DND-41 (cell line): ENCODE measurements around the gene TTC39B.

ENCODE experiments used
- ATAC-seq: fragments of 200-7000 bp; cut with Tn5 transposase; 3 replicates; pipeline ENCODE4 v1.9.1; 2021; ENCODE audit warnings: low read depth; ENCODE audit not compliant: insufficient read depth
- DNase-seq: peaks from one replicate; pipeline ENCODE4 v3.0.0-alpha.2; 2020
- H2AFZ ChIP-seq: 2 replicates; pipeline ENCODE4 v1.6.0; 2012; ENCODE audit warnings: low read depth, low read length
- H3K27ac ChIP-seq: 2 replicates; pipeline ENCODE4 v1.5.1; 2012; ENCODE audit warnings: low read length, inconsistent platforms
- H3K27me3 ChIP-seq: fragments of 200-600 bp; sonication (generic); 2 replicates; pipeline ENCODE4 v1.6.0; 2012; ENCODE audit warnings: low read length, mild to moderate bottlenecking, inconsistent platforms; ENCODE audit not compliant: insufficient read depth, poor library complexity
- H3K36me3 ChIP-seq: 2 replicates; pipeline ENCODE4 v1.5.1; 2012; ENCODE audit warnings: low read length, inconsistent platforms; ENCODE audit not compliant: insufficient read depth
- H3K4me1 ChIP-seq: 2 replicates; pipeline ENCODE4 v1.5.1; 2012; ENCODE audit warnings: mild to moderate bottlenecking, low read length; ENCODE audit not compliant: insufficient read depth
- H3K4me2 ChIP-seq: 2 replicates; pipeline ENCODE4 v1.6.0; 2012; ENCODE audit warnings: mild to moderate bottlenecking, moderate library complexity, low read length, inconsistent platforms; ENCODE audit not compliant: insufficient read depth
- H3K4me3 ChIP-seq, 2 experiments: fragments of 200-600 bp in 1 of 2; shearing (Covaris generic) in 1 of 2; 2 replicates each; pipeline ENCODE4 v1.5.1; 2012 to 2016; ENCODE audit warnings: inconsistent platforms in 2 of 2, low read length in 2 of 2, mild to moderate bottlenecking in 2 of 2, low read depth in 1 of 2, moderate library complexity in 1 of 2
- H3K79me2 ChIP-seq: 2 replicates; pipeline ENCODE4 v1.6.0; 2012; ENCODE audit warnings: low read length, inconsistent platforms; ENCODE audit not compliant: insufficient read depth
- H3K9ac ChIP-seq: 2 replicates; pipeline ENCODE4 v1.6.0; 2012; ENCODE audit warnings: low read depth, mild to moderate bottlenecking, inconsistent platforms, low read length, moderate library complexity
- H3K9me3 ChIP-seq: 2 replicates; pipeline ENCODE4 v1.5.1; 2012; ENCODE audit warnings: low read length, moderate library complexity, mild to moderate bottlenecking, inconsistent platforms; ENCODE audit not compliant: insufficient read depth, severe bottlenecking
- H4K20me1 ChIP-seq: 2 replicates; pipeline ENCODE4 v1.6.0; 2012; ENCODE audit warnings: low read length; ENCODE audit not compliant: insufficient read depth
- CTCF ChIP-seq: IDR thresholded peaks from 2 replicates; pipeline ENCODE4 v1.5.1; 2012; ENCODE audit warnings: borderline replicate concordance, low read length, moderate library complexity, mild to moderate bottlenecking; ENCODE audit not compliant: poor library complexity, severe bottlenecking; ENCODE audit errors: extremely low read depth
- EZH2 ChIP-seq: IDR thresholded peaks from 3 replicates; pipeline ENCODE4 v1.6.1; 2012; ENCODE audit warnings: borderline replicate concordance, low read depth, mild to moderate bottlenecking, moderate library complexity, low read length, inconsistent platforms; ENCODE audit not compliant: severe bottlenecking

TTC39B gene

GRCh38 chr9:15225564-15226126 is 81.4 kb downstream of the TTC39B start:
- H2AFZ ChIP-seq: no peak overlapping the region
- no peak overlapping the region for H3K27ac ChIP-seq
- no peaks in the 10 kb centered on the region for H3K4me1 ChIP-seq

GRCh38 chr9:15222313-15222712 is 84.7 kb downstream of the TTC39B start:
- ATAC-seq (no peak), DNase-seq (no peak)
- no peak overlapping the region for H2AFZ ChIP-seq
- H3K4me2 ChIP-seq: no peak overlapping the region
- TF ChIP-seq EZH2: no peak
- no peak for TF ChIP-seq CTCF
- H3K4me1 ChIP-seq: no peaks in the 10 kb centered on the region
- H3K27me3 ChIP-seq: no peaks in the 10 kb centered on the region
- no peak overlapping the region for H3K9ac ChIP-seq
- H4K20me1 ChIP-seq: no peaks in the 10 kb centered on the region
- H3K79me2 ChIP-seq: no peaks in the 10 kb centered on the region
- no peak overlapping the region for H3K4me3 ChIP-seq
- no peak overlapping the region for H3K27ac ChIP-seq
- H3K36me3 ChIP-seq: no peaks in the 10 kb centered on the region
- H3K9me3 ChIP-seq: no peaks in the 10 kb centered on the region

More at GRCh38 chr9:15225564-15226126, 81.4 kb downstream of the TTC39B start:
- TF ChIP-seq EZH2 (no peak), CTCF (no peak)
- Histone ChIP-seq H3K4me3 (no peak overlapping the region), H3K36me3 (no peaks in the 10 kb centered on the region), H3K4me2 (no peak overlapping the region), H4K20me1 (no peaks in the 10 kb centered on the region), H3K79me2 (no peaks in the 10 kb centered on the region), H3K9me3 (no peaks in the 10 kb centered on the region), H3K9ac (no peak overlapping the region), H3K27me3 (no peaks in the 10 kb centered on the region)
- DNase-seq: no peak
- ATAC-seq: no peak

- no peak for ATAC-seq
- Histone ChIP-seq H3K4me2 (no peak overlapping the region), H3K27ac (no peak overlapping the region), H3K36me3 (no peaks in the 10 kb centered on the region), H3K9me3 (no peaks in the 10 kb centered on the region), H3K9ac (no peak overlapping the region), H3K4me3 (no peak overlapping the region), H3K27me3 (no peaks in the 10 kb centered on the region), H4K20me1 (no peaks in the 10 kb centered on the region), H2AFZ (no peak overlapping the region), H3K79me2 (no peaks in the 10 kb centered on the region), H3K4me1 (no peaks in the 10 kb centered on the region)
- TF ChIP-seq CTCF (no peak), EZH2 (no peak)
- DNase-seq: no peak
Measured at GRCh38 chr9:15221746-15222145, 85.3 kb downstream of the TTC39B start.
